SK-N-SH (cell line): ENCODE data around the gene INTU. TPM values are rescaled to one million over a fixed set of nuclear protein-coding genes. Genes with fewer than 3 reads are reported as not detected.

Experiments
- CTCF ChIA-PET: fragments of 300-600, 350-600 bp; formaldehyde crosslinking; extraction: SDS; loops from one replicate; lab custom pipeline; 2021; lab: Yijun Ruan, JAX
- POLR2A ChIA-PET: fragments of 350-600 bp; sonication (Branson Sonifier 250); formaldehyde crosslinking; extraction: SDS; loops from one replicate; lab custom pipeline; 2020; ENCODE audit warnings: antibody characterized with exemption, inconsistent platforms; lab: Yijun Ruan, JAX
- DNase-seq: peaks from one replicate; pipeline ENCODE4 v3.0.0; 2012
- H2AFZ ChIP-seq: fragments of 200-600 bp; sonication (generic); 2 replicates; pipeline ENCODE4 v1.8.1; 2016; ENCODE audit warnings: antibody characterized with exemption, mild to moderate bottlenecking, low read depth
- H3F3A ChIP-seq: fragments of 200-600 bp; sonication (generic); replicated peaks from 2 replicates; pipeline ENCODE3; 2016; ENCODE audit warnings: antibody characterized with exemption, mild to moderate bottlenecking; ENCODE audit not compliant: insufficient read depth
- H3K27ac ChIP-seq, 2 experiments: fragments of 200-500 bp in 1 of 2; fragments of 200-600 bp in 1 of 2; sonication (Bioruptor generic) in 1 of 2; sonication (generic), shearing (Covaris generic) in 1 of 2; 2 replicates each; pipeline versions ENCODE4 v1.5.1 to v1.6.1; 2014 to 2016; ENCODE audit warnings: low read depth in 2 of 2, inconsistent platforms in 1 of 2, low read length in 1 of 2, mild to moderate bottlenecking in 1 of 2, mixed read lengths in 1 of 2
- H3K27me3 ChIP-seq: fragments of 200-600 bp; sonication (generic), shearing (Covaris generic); 2 replicates; pipeline ENCODE4 v1.6.1; 2016; ENCODE audit warnings: mixed run types; ENCODE audit not compliant: insufficient read depth
- H3K36me3 ChIP-seq, 2 experiments: fragments of 200-500 bp in 1 of 2; fragments of 200-600 bp in 1 of 2; sonication (Bioruptor generic) in 1 of 2; sonication (generic) in 1 of 2; replicated peaks in 1 of 2; 2 replicates each; pipeline versions ENCODE3 to v1.5.1; 2014 to 2016; ENCODE audit warnings: low read length in 1 of 2, mild to moderate bottlenecking in 1 of 2; ENCODE audit not compliant: insufficient read depth in 2 of 2, control insufficient read depth in 1 of 2
- H3K4me1 ChIP-seq, 2 experiments: fragments of 200-500 bp in 1 of 2; fragments of 200-600 bp in 1 of 2; sonication (Bioruptor generic) in 1 of 2; sonication (generic), shearing (Covaris generic) in 1 of 2; 2 replicates each; pipeline versions ENCODE4 v1.5.1 to v1.6.1; 2014 to 2016; ENCODE audit warnings: low read depth in 1 of 2, low read length in 1 of 2, mixed run types in 1 of 2; ENCODE audit not compliant: insufficient read depth in 2 of 2, control insufficient read depth in 1 of 2
- H3K4me2 ChIP-seq: fragments of 200-600 bp; sonication (generic), shearing (Covaris generic); 2 replicates; pipeline ENCODE4 v1.6.1; 2017; ENCODE audit warnings: mixed run types
- H3K4me3 ChIP-seq, 2 experiments: fragments of 200-500 bp in 1 of 2; fragments of 200-600 bp in 1 of 2; sonication (Bioruptor generic) in 1 of 2; sonication (generic), shearing (Covaris generic) in 1 of 2; 2 replicates each; pipeline versions ENCODE4 v1.5.1 to v1.8.1; 2014 to 2016; ENCODE audit warnings: low read depth in 2 of 2, inconsistent platforms in 1 of 2, low read length in 1 of 2, mild to moderate bottlenecking in 1 of 2, mixed read lengths in 1 of 2, moderate library complexity in 1 of 2
- H3K79me2 ChIP-seq: fragments of 200-600 bp; sonication (generic); 2 replicates; pipeline ENCODE4 v1.8.1; 2017; ENCODE audit warnings: mild to moderate bottlenecking; ENCODE audit not compliant: insufficient read depth
- H3K9ac ChIP-seq: fragments of 200-600 bp; sonication (generic); 2 replicates; pipeline ENCODE4 v1.6.1; 2017; ENCODE audit warnings: mixed run types
- H3K9me2 ChIP-seq: fragments of 200-600 bp; sonication (generic); 2 replicates; pipeline ENCODE4 v1.6.1; 2017; ENCODE audit warnings: mixed run types
- H3K9me3 ChIP-seq: fragments of 200-600 bp; sonication (generic); 2 replicates; pipeline ENCODE4 v1.6.1; 2017; ENCODE audit warnings: mixed run types, mild to moderate bottlenecking, moderate library complexity
- H4K20me1 ChIP-seq: fragments of 200-600 bp; sonication (generic); 2 replicates; pipeline ENCODE4 v1.6.1; 2017; ENCODE audit warnings: mild to moderate bottlenecking, mixed run types; ENCODE audit not compliant: insufficient read depth
- CTCF ChIP-seq: fragments of 200-600 bp; sonication (generic); IDR thresholded peaks from 2 replicates; pipeline ENCODE4 v1.6.1; 2017; ENCODE audit warnings: antibody characterized with exemption, mild to moderate bottlenecking, moderate library complexity
- ELF1 ChIP-seq: IDR thresholded peaks from 2 replicates; pipeline ENCODE4 v1.4.0; 2012
- EP300 ChIP-seq, 2 experiments: IDR thresholded peaks; 2 replicates each; pipeline versions ENCODE4 v1.4.0 to v1.6.1; 2012; ENCODE audit warnings: borderline replicate concordance in 1 of 2, low read depth in 1 of 2, low read length in 1 of 2
- EZH2phosphoT487 ChIP-seq: fragments of 200-600 bp; sonication (generic); IDR thresholded peaks from 2 replicates; pipeline ENCODE4 v1.6.1; 2017; ENCODE audit warnings: low read depth, mixed run types, mild to moderate bottlenecking, antibody characterized with exemption, moderate library complexity, borderline replicate concordance
- FOXJ3 ChIP-seq: sonication (generic); formaldehyde crosslinking; IDR thresholded peaks from 2 replicates; pipeline ENCODE4 v1.5.1; 2020; ENCODE audit warnings: mild to moderate bottlenecking, missing genetic modification reagents
- FOXM1 ChIP-seq: IDR thresholded peaks from 2 replicates; pipeline ENCODE4 v1.4.0; 2012; ENCODE audit warnings: low read depth, mild to moderate bottlenecking
- GABPA ChIP-seq: IDR thresholded peaks from 2 replicates; pipeline ENCODE4 v1.4.0; 2012; ENCODE audit warnings: low read depth, mild to moderate bottlenecking
- GATA2 ChIP-seq: sonication (generic); formaldehyde crosslinking; IDR thresholded peaks from 2 replicates; pipeline ENCODE4 v1.5.0; 2020; ENCODE audit warnings: mild to moderate bottlenecking, missing genetic modification reagents
- JUND ChIP-seq: IDR thresholded peaks from 2 replicates; pipeline ENCODE4 v1.4.0; 2012
- NRF1 ChIP-seq: IDR thresholded peaks from 2 replicates; pipeline ENCODE4 v1.6.1; 2012; ENCODE audit warnings: low read depth, mild to moderate bottlenecking, low read length
- RXRA ChIP-seq: IDR thresholded peaks from 2 replicates; pipeline ENCODE4 v1.4.0; 2012; ENCODE audit warnings: low read depth, mild to moderate bottlenecking, borderline replicate concordance
- SIN3A ChIP-seq: IDR thresholded peaks from 2 replicates; pipeline ENCODE4 v1.6.1; 2012; ENCODE audit warnings: low read depth, mild to moderate bottlenecking, low read length, moderate library complexity, borderline replicate concordance
- SMC3 ChIP-seq: IDR thresholded peaks from 2 replicates; pipeline ENCODE4 v1.6.1; 2012; ENCODE audit warnings: low read depth, low read length, improper control_type of control experiment
- TAF1 ChIP-seq: IDR thresholded peaks from 2 replicates; pipeline ENCODE4 v1.6.1; 2012; ENCODE audit warnings: low read depth, mild to moderate bottlenecking, low read length, moderate library complexity, borderline replicate concordance
- TCF12 ChIP-seq: IDR thresholded peaks from 2 replicates; pipeline ENCODE4 v1.4.0; 2012
- TEAD4 ChIP-seq: IDR thresholded peaks from 2 replicates; pipeline ENCODE4 v1.4.0; 2012; ENCODE audit warnings: mild to moderate bottlenecking, borderline replicate concordance; ENCODE audit not compliant: insufficient read depth
- ZBTB33 ChIP-seq: IDR thresholded peaks from 2 replicates; pipeline ENCODE4 v1.4.0; 2012; ENCODE audit warnings: low read depth, borderline replicate concordance
- WGBS: methylation state at CpG from one replicate; pipeline ENCODE4 v1.1.6; 2017; ENCODE audit warnings: low lambda C conversion rate; 5-methylcytosine and 5-hydroxymethylcytosine counted together
- polyA plus RNA-seq, 3 experiments: library from polyadenylated mRNA; depleted of rRNA; stranded (reverse); fragments of >200 nt; gene quantifications; 2 replicates each; pipeline ENCODE4 v1.2.3, GENCODE V29; 2012
- TF ChIP-seq, protein P1 (sequence below): fragments of 150-350 bp; IDR thresholded peaks from 2 replicates; pipeline ENCODE4 v1.6.1; 2017; ENCODE audit warnings: antibody characterized with exemption, low read length, low read depth, borderline replicate concordance

Gene INTU
- polyA plus RNA-seq, 1 of the 3 experiments (the other 2 are of a cell fraction) = 3.3 TPM

GRCh38 chr4:127609484-127609883 is 23.3 kb upstream of the INTU start (continued):
- TF ChIP-seq ZBTB33 = no peak
- no peak for TF ChIP-seq CTCF
- TF ChIP-seq SMC3 = no peak

DNA sequence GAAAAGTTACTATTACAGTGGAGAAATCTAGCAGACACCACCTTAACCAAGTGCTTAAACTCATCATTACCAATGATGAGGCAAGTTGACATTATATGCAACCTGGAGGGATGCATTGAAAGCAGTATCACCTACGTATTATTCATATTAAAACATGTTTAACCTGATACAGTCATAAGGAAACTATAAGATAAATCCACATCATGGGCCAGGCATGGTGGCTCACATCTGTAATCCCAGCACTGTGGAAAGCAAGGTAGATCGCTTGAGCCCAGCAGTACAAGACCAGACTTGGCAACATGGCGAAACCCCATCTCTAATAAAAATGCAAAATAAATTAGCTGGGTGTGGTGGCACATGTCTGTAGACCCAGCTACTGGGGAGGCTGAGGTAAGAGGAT is 22.3 kb upstream of the INTU start:
- POLR2A ChIA-PET = no interaction called here
- Histone ChIP-seq H3K4me2 (no peak overlapping the region), H3K27me3 (peaks cover 5% of the 10 kb centered on the region; the same call in 1 of the 2 replicates), H3K4me3 (no peak overlapping the region), H3K27ac (no peak overlapping the region), H3K79me2 (no peaks in the 10 kb centered on the region), H2AFZ (no peak overlapping the region), H3K9me2 (no peaks in the 10 kb centered on the region), H3K9ac (no peak overlapping the region), H4K20me1 (no peaks in the 10 kb centered on the region), H3K36me3 (no peaks in the 10 kb centered on the region), H3F3A (no peaks in the 10 kb centered on the region), H3K4me1 (no peaks in the 10 kb centered on the region), H3K9me3 (no peaks in the 10 kb centered on the region)
- DNase-seq = no peak
- TF ChIP-seq GATA2 (CRISPR knock-in tag) = no peak
- TF ChIP-seq, protein P1, sequence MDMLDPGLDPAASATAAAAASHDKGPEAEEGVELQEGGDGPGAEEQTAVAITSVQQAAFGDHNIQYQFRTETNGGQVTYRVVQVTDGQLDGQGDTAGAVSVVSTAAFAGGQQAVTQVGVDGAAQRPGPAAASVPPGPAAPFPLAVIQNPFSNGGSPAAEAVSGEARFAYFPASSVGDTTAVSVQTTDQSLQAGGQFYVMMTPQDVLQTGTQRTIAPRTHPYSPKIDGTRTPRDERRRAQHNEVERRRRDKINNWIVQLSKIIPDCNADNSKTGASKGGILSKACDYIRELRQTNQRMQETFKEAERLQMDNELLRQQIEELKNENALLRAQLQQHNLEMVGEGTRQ = no peak
- no peak for TF ChIP-seq JUND
- TF ChIP-seq EP300 (IDR thresholded peaks at IDR 0.05; ENCODE audit: borderline replicate concordance in 1 of 2, low read depth in 1 of 2, low read length in 1 of 2) = no peak
- no peak for TF ChIP-seq TAF1
- TF ChIP-seq FOXJ3 = no peak
- CTCF ChIA-PET = interaction anchor here (1.0 to 1.1 kb wide), 2 partner anchors 122 to 123 kb away, joined by 3 to 5 read pairs; no protein-coding TSS in a partner anchor
- WGBS = 60% methylated on average over 3 of the region's 3 CpGs

DNA sequence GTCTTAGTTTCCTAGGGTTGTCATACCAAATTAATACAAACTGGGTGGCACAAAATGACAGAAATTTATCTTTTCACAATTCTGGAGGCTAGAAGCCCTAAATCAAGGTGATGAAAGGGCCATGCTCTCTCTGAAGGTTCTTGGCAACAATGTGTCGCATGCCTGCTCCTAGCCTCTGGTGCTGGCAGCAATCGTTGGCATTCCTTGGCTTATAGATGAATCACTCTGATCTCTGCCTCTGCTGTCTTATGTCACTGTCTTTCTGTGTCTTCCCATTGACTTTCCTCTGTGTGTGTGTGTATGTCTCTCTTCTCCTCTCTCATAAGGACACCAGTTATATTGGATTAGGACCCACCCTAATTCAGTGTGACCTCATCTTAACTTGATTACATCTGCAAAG is 15.9 kb upstream of the INTU start:
- Histone ChIP-seq H3K9ac (no peak overlapping the region), H4K20me1 (no peaks in the 10 kb centered on the region), H3F3A (no peaks in the 10 kb centered on the region), H3K79me2 (no peaks in the 10 kb centered on the region), H3K36me3 (no peaks in the 10 kb centered on the region), H3K27me3 (peaks cover 9% of the 10 kb centered on the region; the same call in 1 of the 2 replicates), H3K9me2 (no peaks in the 10 kb centered on the region), H3K27ac (no peak overlapping the region), H3K4me3 (no peak overlapping the region), H2AFZ (no peak overlapping the region), H3K4me2 (no peak overlapping the region), H3K4me1 (no peaks in the 10 kb centered on the region), H3K9me3 (no peaks in the 10 kb centered on the region)
- 8% methylated on average over 2 of the region's 2 CpGs for WGBS
- no peak for DNase-seq
- POLR2A ChIA-PET = no interaction called here
- CTCF ChIA-PET = no interaction called here
- TF ChIP-seq ELF1 (no peak), EZH2phosphoT487 (no peak), TAF1 (no peak), EP300 (IDR thresholded peaks at IDR 0.05; ENCODE audit: borderline replicate concordance in 1 of 2, low read depth in 1 of 2, low read length in 1 of 2) (no peak), GABPA (no peak), SIN3A (no peak), CTCF (no peak), NRF1 (no peak), RXRA (no peak), FOXM1 (no peak), TEAD4 (no peak), TCF12 (peak; percentile 49)
